NCI-H187 (cell line): ENCODE data around the gene TRPC4.
A peak's percentile ranks its signal among the peaks of the same experiment; 100 is the strongest.
"Not testable (repeated sequence)": the region's sequence is repeated elsewhere in the genome, so short reads cannot be mapped to it uniquely, and the experiment has no call there.

Source experiments
- DNase-seq, 2 experiments: peaks; one replicate each; lab custom pipeline; 2025; lab: John Stamatoyannopoulos, UW

Gene TRPC4

DNA sequence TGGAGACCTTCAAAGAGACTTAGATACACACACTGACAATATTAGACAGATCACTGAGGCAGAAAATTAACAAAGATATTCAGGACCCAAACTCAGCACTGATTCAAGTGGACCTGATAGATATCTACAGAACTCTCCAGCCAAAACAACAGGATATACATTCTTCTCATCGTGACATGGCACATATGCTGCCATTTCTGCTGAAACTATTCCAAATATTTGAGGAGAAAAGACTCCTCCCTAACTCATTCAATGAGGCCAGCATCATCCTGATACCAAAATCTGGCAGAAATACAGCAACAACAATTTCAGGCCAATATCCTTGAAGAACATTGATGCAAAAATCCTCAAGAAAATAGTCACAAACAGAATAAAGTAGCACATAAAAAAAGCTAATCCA is 53.3 kb downstream of the TRPC4 start:
- no peak for DNase-seq

DNA sequence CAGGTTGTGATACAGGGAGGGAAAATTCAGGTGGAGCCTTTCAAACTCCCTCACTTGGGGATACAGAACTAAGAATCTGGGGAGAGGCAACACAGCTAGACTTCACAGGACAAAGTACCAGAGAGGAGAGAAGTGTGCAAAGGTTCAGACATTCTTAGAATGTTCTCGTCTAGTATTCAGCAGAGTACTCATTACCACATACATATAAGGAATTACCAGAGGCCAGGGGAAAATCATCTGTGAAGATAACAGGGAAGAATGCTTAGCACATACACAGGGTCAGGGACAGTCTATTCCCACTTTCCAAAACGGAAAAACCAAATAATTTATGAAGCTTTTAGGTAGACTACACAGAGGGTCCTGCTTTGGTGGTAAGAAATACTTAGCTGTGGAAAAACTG is 58.1 kb downstream of the TRPC4 start:
- no peak for DNase-seq

DNA sequence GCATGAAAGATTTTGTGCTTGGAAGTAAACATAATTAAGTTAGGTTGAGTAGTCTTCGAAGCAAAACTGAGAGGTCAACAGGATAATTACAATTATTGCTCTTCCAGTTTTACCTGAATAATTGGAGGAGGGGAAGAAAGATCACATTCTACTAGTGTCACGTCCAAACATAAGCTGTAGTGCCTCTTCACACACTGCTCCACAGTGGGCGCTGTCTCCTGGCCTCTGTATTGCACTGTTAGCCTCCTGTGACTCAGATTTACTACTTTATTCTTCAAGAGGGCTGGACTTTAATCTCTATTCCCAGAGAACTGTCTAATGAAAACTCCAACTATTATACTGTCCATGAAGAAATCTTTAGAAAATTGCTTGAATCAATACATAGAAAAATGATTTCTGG is 62.9 kb downstream of the TRPC4 start:
- no peak for DNase-seq

DNA sequence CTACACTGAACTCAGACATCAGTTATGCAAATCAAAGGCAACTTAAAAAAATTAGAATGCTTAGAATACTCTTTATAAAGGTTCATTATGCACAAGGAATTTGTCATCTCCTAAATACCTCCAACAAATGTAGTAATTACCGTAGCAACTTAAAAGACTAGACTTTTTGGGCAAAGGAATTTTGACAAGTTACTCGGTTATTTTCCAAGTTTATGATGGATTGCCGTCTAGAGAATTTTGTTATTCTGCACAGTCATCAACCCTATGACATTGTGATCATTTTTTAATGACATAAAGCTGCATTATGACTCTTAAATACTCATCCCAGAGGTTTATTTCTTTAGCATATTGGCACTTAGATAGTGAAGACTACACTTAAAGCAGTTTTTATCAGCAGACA is 71.9 kb downstream of the TRPC4 start:
- DNase-seq: no peak

DNA sequence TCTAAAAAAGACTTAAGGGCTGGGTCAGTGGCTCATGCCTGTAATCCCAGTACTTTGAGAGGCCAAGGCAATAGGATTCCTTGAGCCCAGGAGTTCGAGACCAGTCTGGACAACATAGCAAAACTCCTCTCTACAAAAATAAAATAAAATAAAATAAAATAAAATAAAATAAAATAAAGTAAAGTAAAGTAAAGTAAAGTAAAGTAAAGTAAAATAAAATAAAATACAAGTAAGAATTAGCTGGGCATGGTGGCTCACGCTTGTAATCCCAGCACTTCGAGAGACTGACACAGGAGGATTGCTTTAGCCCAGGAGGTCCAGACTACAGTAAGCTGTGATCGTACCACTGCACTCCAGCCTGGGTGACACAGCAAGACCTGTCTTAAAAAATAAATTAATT is 72.8 kb downstream of the TRPC4 start:
- DNase-seq: not testable (repeated sequence)

DNA sequence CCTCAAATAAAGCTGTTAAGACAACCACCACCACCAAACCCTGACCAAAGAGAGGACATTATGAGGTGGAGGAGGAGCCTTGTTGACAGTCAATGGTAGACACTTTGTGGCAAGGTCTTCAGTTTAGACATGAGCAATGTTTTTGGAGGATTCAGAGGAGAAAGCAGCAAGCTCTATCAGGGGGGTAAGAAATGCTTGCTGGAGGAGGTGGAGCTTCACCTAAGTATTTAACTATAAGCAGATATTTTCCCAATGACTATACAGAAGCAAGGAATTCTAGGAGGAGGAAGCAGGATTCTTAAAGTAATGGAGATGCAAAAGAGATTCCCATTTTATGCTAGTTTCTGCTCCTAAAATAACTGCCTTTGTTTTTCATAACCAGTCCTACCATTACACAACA is 74.2 kb downstream of the TRPC4 start:
- no peak for DNase-seq

DNA sequence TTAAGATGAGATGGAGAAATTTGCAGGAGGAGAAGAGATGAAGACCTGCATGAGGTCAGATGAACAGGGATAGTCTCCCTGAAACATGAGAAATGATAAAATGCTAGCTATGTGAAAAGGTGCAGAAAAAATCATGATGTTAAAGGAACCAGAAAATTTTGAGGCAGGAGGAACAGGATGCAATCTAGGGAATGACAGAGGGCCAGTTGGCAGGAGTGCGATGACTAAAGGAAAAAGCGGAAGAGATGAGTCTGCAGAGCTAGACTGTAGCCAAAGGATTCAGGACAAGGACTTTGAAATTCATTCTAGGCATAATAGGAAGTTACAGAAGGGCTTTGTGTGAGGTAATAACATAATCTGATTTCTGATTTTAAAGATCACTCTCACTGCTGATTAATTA is 77.9 kb downstream of the TRPC4 start:
- DNase-seq: no peak

DNA sequence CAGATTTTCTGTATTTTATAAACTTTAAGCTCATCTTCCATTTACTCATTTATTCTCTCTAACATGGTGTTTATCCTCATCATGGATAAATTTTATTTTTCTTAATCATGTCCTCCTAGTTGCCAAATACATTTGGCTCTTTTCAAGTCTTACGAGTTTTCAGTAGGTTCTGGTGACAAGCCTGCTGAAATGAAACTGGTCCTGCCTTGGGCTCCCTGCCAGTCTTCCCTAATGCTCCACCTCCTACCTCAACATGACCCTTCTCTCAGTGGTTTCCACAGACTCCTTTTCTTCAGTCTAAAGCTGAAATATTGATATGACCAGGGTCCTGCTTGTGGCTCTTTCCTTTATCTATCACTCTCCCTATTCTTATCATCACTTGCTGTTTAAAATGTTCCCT is 81.2 kb downstream of the TRPC4 start:
- DNase-seq: no peak

DNA sequence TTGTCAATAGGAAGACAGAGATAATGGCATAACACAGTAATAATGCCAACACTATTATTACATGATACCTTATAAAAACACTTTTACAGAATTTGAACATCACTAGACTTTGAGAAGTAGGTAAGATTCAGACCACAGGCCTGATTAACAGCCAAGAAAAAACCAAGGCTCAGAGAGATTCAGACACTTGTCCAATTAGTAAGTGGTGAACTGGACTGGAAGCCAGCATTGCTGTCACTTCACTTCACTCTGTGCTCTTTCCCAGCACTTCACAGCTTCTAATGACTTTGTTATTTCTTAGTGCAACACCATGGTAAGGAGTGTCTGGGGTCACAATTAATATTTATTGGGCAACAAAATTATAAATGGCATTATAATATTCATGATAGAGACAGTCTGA is 91.9 kb downstream of the TRPC4 start:
- no peak for DNase-seq

DNA sequence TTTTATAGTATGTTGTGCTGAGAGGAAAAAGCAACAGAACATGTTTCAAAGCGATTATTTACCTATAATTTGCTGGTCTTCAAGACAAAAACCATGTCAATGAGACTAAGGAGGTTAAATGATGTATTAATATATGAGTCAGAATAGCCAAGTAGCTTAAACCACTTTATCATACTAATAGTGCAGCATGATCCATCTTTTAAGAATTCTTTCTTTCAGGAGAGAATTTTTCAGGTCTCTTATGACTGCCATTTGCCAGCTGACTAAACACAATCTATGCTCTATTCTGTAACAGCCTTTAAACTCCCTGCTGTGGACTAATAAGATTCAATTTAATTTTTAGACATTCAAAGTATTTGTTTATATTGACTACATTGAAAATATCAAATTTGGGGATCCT is 93.7 kb downstream of the TRPC4 start:
- no peak for DNase-seq

DNA sequence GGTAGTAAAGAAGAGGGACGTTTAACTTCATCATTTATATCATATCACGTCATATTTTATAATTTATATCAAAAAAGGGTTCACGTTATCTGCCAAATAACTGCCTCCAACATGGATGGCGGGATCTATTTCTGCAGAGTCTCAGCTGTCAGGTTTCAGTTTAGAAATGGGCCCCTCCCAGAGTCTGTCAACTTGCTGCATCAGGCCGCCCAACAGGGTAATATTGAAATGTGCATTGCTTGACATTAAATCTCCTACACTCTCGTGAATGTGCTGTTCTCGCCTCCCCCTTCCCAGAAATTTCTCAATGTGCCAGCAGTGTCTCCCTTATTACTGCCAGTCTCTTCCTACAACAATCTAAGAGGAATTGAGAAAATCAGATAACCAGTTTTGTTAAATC is 96.9 kb downstream of the TRPC4 start:
- no peak for DNase-seq

DNA sequence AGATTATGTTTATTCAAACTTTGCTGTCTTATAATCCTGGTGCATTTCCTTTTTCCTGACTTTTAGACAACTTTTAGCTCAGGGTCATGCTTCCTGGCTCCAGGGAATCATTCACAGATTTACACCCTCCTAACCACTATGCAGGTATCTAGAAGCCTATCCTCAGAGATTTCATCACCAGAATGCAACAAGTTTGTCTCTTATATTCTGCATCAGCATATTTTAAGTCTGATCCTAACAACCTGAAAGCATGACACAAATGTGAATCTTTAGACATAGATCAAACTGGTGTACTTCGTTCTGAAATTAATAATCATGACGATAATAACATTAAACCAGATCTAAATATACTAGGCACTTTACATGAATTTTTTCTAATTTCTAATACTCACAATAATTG is 100.0 kb downstream of the TRPC4 start:
- no peak for DNase-seq

DNA sequence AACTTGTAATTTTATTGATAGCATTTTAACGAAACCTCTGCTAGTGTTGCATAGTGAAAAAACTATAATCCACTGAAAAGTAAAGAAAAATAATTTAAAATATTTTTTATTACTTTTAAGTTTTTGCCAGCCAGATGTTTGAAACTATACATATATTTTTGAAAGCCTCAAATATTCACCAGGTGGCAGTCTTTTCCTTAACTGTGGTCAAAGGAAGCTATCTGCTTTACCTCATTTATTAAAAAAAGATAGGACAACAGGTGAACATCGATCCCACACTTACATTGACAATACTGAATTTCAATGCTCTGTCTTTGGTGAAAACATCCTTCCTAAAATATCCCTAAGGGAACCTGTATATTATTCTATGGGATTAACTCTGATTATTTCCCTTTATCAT is 100.5 kb downstream of the TRPC4 start:
- no peak for DNase-seq

DNA sequence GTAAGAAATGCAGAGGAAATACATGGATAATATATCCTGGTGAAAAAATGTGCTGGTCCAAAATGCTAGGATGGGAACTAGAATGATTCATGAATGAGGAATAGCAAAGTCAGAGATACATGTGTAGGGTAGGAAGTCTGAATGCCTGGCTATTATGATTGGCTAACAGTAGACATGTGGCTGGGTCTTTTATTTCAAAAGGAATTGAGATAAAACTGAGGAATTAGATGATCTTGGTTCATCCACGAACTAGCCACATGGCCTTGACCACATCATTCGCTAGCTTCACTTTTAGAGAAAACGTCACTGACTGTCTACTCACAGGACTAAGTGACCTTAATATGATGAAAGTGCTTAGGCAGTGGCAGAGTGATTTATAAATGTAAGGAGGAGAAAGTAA is 103.1 kb downstream of the TRPC4 start:
- DNase-seq: no peak

DNA sequence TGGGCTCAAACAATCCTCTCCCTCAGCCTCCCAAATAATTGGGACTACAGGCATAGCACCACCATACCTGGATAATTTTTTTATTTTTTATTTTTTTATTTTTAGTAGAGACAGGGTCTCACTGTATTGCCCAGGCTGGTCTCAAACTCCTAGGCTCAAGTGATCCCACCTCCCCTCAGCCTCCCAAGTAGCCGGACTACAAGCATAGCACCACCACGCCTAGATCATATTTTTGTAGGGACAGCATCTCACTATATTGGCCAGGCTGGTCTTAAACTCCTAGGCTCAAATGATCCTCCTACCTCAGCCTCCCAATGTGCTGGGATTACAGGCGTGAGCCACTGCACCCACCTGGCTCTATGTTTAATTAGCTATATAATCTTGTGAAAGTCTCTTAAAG is 114.2 kb downstream of the TRPC4 start:
- no peak for DNase-seq

DNA sequence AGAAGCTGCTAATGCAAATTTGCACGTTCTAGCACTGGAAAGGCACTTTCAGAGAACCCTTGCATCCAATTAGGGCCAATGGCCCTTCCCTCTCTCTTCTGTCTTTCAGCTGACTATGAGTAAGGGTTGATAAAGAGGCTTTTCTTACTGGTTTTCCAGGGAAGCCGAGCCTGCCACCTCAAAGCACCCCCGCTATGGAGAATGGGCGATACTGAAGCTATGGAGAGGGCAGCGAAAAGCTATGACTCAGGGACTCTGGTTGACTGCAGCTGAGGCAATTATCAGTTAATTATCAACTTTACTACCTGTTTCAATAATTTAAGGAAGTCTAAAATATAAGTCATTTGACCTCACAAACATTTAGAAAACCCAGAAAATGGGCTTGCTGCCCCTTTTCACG is 115.8 kb downstream of the TRPC4 start:
- no peak for DNase-seq

DNA sequence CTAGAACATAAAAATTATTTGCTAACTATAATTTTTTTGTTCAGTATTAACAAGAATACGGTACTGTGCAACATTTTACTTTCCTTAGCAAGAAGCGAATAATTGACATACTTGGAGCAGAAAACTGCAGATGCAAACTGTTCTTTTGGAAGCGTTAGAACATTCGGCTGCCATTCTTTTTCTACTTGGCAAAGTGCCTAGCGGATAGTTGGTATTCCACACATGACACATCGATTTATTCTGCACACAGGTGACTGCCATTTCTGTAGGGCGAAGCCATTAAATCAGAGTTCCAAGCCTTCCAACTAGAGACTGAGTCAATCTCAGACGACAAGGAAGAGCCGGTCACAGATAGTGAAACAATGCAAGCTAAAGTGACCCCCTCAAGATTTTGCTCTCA is 117.4 kb downstream of the TRPC4 start:
- DNase-seq: no peak

DNA sequence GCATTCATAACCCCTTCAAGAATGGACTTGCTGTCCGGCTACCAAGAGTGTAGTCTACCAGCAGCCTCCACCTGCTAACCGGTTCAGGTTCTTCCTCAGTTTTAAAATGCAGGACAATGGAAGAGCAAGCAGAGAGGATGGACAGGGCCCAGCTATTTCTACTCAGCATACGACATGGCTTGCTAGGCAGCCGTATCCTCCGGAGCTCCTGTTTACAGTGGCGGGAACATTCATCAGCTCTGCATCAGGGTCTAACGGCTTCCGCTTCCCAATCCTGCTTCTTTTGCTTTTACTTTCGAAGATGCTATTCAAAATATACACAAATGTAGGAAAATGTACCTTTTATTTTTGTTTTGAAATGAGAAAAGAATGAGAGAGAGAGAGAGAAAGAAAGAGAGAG is 118.5 kb downstream of the TRPC4 start:
- no peak for DNase-seq

DNA sequence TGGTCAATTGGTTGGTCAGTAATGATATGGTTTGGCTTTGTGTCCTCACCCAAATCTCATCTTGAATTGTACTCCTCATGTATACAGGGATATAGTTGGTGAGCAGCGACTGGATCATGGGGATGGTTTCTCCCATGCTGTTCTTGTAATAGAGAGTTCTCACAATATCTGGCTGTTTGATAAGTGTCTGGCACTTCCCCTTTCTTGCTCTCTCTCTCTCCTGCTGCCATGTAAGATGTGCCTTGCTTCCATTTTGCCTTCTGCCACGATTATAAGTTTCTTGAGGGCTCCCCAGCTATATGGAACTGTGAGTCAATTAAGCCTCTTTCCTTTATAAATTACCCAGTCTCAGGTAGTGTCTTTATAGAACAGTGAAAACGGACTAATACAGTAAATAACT is 120.7 kb downstream of the TRPC4 start:
- no peak for DNase-seq

DNA sequence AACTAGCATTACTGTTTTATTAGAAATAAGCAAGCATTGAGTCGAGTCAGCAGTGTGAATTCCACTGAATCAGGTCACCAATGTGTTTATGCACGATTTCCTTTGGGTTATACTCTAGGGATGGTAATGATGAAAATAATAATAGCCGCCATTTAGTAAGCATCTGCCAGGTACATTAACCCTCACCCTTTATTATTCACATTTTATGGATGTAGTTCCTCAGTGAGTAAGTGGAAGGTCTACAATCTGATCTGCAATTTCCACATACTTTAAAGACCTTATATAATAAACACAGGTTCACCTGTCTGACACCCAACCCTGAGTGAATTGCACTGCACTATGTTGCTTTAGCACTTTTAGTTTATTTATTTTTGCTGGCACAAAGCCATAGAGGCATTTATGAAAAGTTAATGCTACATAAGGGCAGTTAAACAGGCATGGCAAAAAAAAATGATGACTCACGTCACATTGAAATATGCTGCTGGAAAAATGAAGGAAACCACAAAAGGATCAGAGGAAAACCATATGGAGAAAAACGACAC is 122.4 kb downstream of the TRPC4 start:
- DNase-seq: peak; percentile 40 to 48

DNA sequence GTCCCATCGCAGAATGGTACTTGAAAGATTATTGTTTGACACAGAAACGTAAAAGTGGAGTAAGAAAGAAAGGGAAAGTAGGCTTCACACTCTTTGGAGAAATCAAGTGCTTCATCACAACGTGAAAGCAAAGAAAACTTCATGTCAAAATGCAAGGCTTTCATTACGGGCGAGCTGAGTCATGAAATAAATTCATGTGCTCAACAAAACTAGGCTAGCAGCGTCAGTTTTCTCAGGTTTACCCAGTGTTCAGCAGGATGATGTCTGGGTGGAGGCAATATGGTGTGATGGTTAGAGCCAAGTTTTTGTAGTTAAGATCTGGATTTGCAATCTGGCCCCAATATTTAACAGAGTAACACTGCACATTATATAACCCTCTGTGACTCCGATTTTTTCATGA is 128.0 kb downstream of the TRPC4 start:
- DNase-seq: no peak

DNA sequence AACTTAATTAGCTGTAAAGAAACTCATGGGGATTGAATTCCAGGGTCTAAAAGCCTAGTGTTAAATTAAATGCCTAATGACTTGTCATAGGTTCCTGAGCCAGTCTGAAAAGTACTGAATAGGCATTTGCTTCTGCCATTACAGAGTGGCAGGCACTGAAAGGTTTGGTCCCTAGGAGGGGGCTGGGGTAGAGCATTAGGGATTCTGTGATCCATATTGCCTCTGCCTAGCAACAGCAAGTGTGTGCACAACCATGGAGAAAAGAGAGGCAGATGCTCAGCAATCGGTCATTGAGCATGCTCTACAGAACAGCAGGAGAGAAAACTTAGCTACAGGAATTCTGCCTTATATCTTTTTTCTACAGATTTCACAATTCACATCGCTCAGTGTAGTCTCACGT is 133.5 kb downstream of the TRPC4 start:
- DNase-seq: no peak

DNA sequence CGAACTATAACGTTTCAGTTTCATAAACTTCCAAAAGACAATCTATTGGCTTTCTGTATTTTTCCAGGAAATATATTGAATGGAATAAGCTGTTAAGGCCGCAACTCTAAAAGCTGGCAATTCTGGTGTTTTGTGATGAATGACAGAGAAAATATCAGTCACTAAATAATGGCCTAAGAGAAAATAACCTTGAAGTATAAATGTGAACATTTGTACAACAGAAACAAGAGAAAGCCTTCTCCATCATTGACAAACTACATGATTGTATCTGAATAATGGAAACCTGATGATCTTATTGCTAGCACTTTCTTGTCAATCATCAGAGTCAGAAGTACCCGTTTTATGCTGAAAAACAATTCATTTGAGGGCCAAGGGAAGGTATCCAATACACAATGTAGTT is 134.3 kb downstream of the TRPC4 start:
- DNase-seq: no peak

DNA sequence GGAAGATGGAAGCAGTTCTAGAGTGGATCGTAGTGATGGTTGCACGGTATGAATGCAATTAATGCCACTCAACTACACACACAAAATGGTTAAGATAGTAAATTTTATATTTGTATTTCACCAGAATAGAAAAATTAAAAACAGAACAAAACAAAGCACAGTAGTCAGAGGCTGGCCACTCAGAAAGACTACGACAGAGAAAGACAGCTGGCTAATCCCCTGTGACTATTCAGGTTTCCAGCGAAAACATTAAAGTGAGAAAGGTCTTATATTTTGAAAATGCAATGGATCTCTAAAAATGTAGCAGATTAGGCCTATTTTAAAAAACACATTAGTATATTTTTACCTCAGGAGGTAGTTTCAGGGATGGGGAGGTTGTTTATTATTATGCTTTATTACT is 139.7 kb downstream of the TRPC4 start:
- no peak for DNase-seq
